ENCODE data around the gene C17orf78. TPM values are rescaled to one million over a fixed set of nuclear protein-coding genes. Genes with fewer than 3 reads are reported as not detected.

The C17orf78 gene
- total RNA-seq, 6 experiments from 2014 or later: not detected

GRCh38 chr17:37410357-37410756 lies 34.6 kb downstream of the C17orf78 start:
- Histone ChIP-seq H3K4me3 (no peak overlapping the region), H3K4me1 (peaks cover 0 to 6% (median 0%) of the 10 kb centered on the region in 4 donors), H3K9me3 (no peaks in the 10 kb centered on the region), H3K27ac (no peak overlapping the region), H3K36me3 (peaks cover 0 to 27% (median 16%) of the 10 kb centered on the region in 4 donors), H3K27me3 (no peaks in the 10 kb centered on the region)
- TF ChIP-seq CTCF (IDR thresholded peaks at IDR 0.05) (no peak), POLR2A (IDR thresholded peaks at IDR 0.05) (no peak)
- intact Hi-C loops (cut with DNase I): loop anchor here in 1 of 2 donors (10.0 kb wide), 1 partner anchor 74 kb away; the partner anchor contains the start of gene DUSP14
- DNase-seq: no peak
- 77% methylated on average over 3 of the region's 3 CpGs for WGBS (ENCODE audit: insufficient coverage, low coverage, low lambda C conversion rate, missing lambda C conversion rate)
- ATAC-seq: no peak

- H3K27ac ChIP-seq: no peak overlapping the region
- peaks cover 0 to 33% (median 20%) of the 10 kb centered on the region in 4 donors for H3K36me3 ChIP-seq
- no peaks in the 10 kb centered on the region for H3K27me3 ChIP-seq
- no peaks in the 10 kb centered on the region for H3K4me1 ChIP-seq
- ATAC-seq (no peak), DNase-seq (no peak)
- H3K9me3 ChIP-seq: no peaks in the 10 kb centered on the region
- 84% methylated on average over 6 of the region's 7 CpGs for WGBS (ENCODE audit: insufficient coverage, low coverage, low lambda C conversion rate, missing lambda C conversion rate)
- TF ChIP-seq CTCF (IDR thresholded peaks at IDR 0.05): peak in 2 of 4 donors; percentile 4 to 9
- no peak for TF ChIP-seq POLR2A (IDR thresholded peaks at IDR 0.05)
- no peak overlapping the region for H3K4me3 ChIP-seq
- intact Hi-C loops (cut with DNase I): loop anchor here in 1 of 2 donors (10.0 kb wide), 1 partner anchor 71 kb away; the partner anchor contains the start of gene DUSP14
Observed at GRCh38 chr17:37413875-37414519, 38.2 kb downstream of the C17orf78 start.

GRCh38 chr17:37417852-37418251 lies 42.1 kb downstream of the C17orf78 start:
- Histone ChIP-seq H3K9me3 (no peaks in the 10 kb centered on the region), H3K4me1 (no peaks in the 10 kb centered on the region), H3K36me3 (peaks cover 0 to 19% (median 6%) of the 10 kb centered on the region in 4 donors), H3K27ac (no peak overlapping the region), H3K27me3 (no peaks in the 10 kb centered on the region), H3K4me3 (no peak overlapping the region)
- no peak for DNase-seq
- WGBS (ENCODE audit: insufficient coverage, low coverage, low lambda C conversion rate, missing lambda C conversion rate): 69% methylated on average over 2 of the region's 2 CpGs
- intact Hi-C loops (cut with DNase I): loop anchor here in 1 of 2 donors (10.0 kb wide), 1 partner anchor 67 kb away; the partner anchor contains the start of gene DUSP14
- TF ChIP-seq CTCF (IDR thresholded peaks at IDR 0.05): no peak
- no peak for TF ChIP-seq POLR2A (IDR thresholded peaks at IDR 0.05)
- no peak for ATAC-seq

- intact Hi-C loops (cut with DNase I): no loop called here
Observed at GRCh38 chr17:37422971-37423625, 47.3 kb downstream of the C17orf78 start.

More at GRCh38 chr17:37422971-37423625, 47.3 kb downstream of the C17orf78 start:
- Histone ChIP-seq H3K27me3 (no peaks in the 10 kb centered on the region), H3K27ac (no peak overlapping the region), H3K4me3 (no peak overlapping the region), H3K36me3 (peaks cover 0 to 35% (median 22%) of the 10 kb centered on the region in 4 donors), H3K4me1 (no peaks in the 10 kb centered on the region), H3K9me3 (no peaks in the 10 kb centered on the region)
- 76% methylated on average over 4 of the region's 4 CpGs for WGBS (ENCODE audit: insufficient coverage, low coverage, low lambda C conversion rate, missing lambda C conversion rate)
- no peak for ATAC-seq
- DNase-seq: no peak
- TF ChIP-seq POLR2A (IDR thresholded peaks at IDR 0.05) (no peak), CTCF (IDR thresholded peaks at IDR 0.05) (no peak)

All from right lobe of liver (tissue), 6 donors.